AG09319 (cell line): Measurements from ENCODE around the gene GRK5.

ENCODE experiments used
- DNase-seq: peaks from one replicate; pipeline ENCODE4 v3.0.0-alpha.2; 2010; ENCODE audit warnings: low read depth; ENCODE audit errors: extremely low read depth
- CTCF ChIP-seq: IDR thresholded peaks from 2 replicates; pipeline ENCODE4 v1.5.1; 2011; ENCODE audit warnings: low read depth, mild to moderate bottlenecking, inconsistent platforms, low read length, moderate library complexity

Gene GRK5

DNA sequence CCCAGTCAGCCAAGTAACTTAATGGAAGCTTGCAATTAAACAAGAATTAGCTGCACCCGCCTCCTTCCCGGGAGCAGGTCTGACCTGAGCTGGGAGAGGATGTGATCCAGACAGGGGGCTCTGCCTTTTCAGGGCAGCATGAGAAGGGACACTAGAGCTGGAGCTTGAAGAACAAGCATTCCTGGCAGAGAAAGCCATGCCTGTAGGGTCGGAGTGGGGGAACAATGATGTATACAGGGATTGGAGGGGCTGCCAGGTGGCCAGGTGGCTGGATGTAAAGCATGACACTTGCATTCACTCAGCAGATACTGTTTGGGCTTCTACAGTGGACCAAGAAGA lies 112.5 kb downstream of the GRK5 start:
- TF ChIP-seq CTCF, result no peak
- DNase-seq, result no peak

- DNase-seq, result no peak
- no peak for TF ChIP-seq CTCF
These were observed 113.6 kb downstream of the GRK5 start for GRCh38 chr10:119320981-119321380.

DNA sequence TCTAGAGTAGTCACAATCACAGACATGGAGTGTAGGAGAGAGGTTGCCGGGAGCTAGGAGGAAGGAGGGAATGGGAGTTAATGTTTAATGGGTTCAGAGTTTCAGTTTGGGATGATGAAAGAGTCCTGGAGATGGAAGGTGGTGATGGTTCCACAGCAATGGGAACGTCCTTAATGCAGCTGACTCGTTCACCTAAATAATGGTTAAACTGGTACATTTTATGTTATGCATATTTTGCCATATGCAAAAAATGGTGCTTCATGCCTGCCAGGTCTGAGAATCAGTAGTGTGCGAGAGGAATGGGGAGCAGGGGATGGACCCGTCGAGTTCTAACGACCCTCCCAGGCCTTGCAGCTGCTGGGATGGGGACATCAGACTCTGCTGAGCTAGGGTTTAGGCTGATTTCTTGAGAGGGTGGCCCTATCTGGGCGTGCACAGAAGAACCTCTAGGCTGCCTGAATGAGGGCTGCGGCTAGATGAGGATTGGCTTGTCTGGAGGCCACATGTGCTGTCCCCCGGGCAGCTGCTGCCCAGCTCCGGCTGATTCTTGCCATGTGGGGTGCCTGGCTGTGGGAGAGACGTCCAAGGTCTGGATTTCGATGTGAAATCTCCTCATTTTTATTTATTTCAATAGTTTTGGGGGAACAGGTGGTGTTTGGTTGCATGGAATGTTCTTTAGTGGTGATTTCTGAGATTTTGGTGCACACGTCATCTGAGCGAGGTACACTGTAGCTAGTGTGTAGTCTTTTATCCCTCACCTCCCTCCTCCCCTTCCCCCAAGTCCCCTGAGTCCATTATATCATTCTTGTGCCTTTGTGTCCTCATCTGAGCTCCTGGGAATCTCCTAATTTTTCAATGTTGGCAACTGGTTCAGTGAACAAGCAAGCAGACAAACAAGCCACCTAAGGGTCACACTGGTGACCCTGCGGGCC lies 116.0 kb downstream of the GRK5 start:
- DNase-seq, result no peak
- no peak for TF ChIP-seq CTCF

DNA sequence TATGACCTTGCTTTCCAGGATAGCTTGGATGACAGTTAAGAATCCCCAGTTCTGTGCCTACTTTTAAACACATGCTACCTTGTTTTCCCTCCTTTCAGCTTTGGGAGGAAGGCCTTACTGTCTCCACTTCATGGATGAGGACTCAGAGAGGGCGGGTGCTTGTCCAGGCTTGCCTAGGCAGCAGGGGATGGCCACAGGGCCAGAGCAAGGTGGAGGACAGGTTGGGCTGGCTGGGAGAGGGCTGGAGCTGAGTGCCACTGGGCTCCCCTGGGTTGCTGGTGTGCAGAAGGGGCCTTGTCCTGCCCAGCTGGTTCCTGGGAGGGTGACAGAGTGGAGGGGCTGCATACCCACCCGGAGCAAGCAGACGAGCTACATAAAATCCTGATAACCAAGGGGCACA lies 117.8 kb downstream of the GRK5 start:
- no peak for DNase-seq
- no peak for TF ChIP-seq CTCF

GRCh38 chr10:119326167-119326566 lies 118.8 kb downstream of the GRK5 start:
- DNase-seq, result no peak
- TF ChIP-seq CTCF, result no peak

DNA sequence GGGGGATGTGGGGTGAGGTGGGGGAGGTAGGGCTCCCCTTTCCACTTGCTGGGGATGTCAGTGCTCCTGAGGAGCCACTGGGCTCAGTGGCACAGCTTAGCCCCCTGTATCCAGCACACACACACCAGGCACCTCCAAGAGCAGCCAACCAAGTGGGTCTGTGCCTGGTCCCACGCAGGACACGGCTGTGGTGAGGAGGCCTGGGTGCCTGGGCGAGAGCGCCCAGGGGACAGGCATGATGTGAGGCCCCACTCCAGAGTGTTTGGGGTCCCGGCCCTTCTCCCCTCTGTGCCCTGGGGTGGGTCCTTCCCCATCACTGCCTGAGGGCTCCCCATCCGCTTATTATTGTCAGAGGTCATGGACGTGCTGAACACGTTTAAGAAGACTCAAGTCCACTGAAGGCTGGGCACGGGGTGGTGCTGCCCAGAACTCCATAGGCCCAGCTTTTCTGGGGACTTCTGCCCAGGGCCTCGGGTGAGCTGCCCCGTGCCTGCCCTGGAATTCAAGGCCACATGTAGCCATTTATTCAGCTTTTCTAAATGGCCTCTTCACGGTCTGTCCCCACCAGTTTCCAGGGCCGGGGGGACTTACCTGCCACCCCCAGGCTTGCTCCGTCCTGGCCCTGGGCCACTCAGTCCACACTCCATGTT lies 119.8 kb downstream of the GRK5 start:
- DNase-seq, result no peak
- no peak for TF ChIP-seq CTCF

DNA sequence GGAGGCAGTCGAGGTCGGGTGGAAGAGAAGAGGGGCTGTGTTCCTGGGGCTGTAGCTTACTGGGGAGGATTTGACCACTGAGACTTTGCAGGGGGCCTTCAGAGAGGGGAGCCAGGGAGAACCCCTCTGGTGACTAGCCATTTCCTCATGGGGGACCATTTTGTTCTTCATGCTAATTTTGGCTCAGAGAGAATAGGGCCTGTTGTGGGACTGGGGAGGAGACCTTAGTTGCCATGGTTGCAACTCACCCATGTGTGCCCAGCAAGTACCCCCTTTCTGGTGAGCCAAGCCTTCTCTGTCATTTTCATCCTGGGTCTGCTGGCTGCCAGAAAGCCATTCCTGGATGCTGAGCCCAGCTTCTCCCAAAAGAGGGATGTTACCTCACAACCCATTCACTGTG lies 120.9 kb downstream of the GRK5 start:
- TF ChIP-seq CTCF, result no peak
- DNase-seq, result no peak
